ENCODE data around the gene EXOC3L4.
"Not testable (repeated sequence)": the region's sequence is repeated elsewhere in the genome, so short reads cannot be mapped to it uniquely, and the experiment has no call there.

The EXOC3L4 gene

DNA sequence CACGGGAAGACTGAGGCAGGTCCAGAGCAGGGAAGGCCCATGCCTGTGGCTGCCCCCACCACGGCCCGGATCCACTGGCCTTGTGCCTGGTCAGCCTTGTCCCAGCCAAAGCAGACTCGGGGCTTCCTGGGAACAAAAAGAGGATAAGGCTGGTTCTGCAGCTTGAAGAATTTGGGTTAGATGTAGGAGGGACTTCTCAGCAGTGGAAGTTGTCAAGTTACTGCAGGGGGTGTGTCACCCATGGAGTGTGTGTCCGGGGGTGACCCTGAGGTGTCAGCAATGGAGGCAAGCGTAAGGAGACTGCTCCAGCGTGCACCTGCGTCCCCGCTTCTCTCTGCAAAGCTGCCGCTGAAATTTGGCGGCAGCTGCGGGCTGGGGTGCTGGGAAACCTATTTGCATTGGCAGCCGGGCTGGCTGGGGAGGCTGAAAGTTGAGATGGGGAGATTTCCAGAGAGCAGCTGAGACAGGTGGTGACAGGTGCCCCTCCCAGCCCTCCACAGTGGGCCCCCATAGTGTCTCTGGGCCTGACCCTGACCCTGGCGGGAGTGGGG is 16.2 kb downstream of the EXOC3L4 start:
- H3K4me1 Mint-ChIP-seq (ENCODE audit: low read depth in 2 of 2): peaks cover 4 to 6% of the 10 kb centered on the region in 2 donors
- peaks cover 8 to 43% of the 10 kb centered on the region in 2 donors for H3K27me3 Mint-ChIP-seq
- ATAC-seq (replicated peaks) (no peak), DNase-seq (no peak)
- no peaks in the 10 kb centered on the region for H3K36me3 Mint-ChIP-seq (ENCODE audit: insufficient read depth)
- H3K4me3 Mint-ChIP-seq: no peak overlapping the region
- H3K27ac Mint-ChIP-seq: no peak overlapping the region
- H3K9me3 Mint-ChIP-seq: no peaks in the 10 kb centered on the region

- no peaks in the 10 kb centered on the region for H3K9me3 Mint-ChIP-seq
- DNase-seq: no peak
- H3K4me1 Mint-ChIP-seq (ENCODE audit: low read depth in 2 of 2): peaks cover 6% of the 10 kb centered on the region in 2 donors
- no peak for ATAC-seq (replicated peaks)
- no peaks in the 10 kb centered on the region for H3K36me3 Mint-ChIP-seq (ENCODE audit: insufficient read depth)
- no peak overlapping the region for H3K4me3 Mint-ChIP-seq
- H3K27ac Mint-ChIP-seq: no peak overlapping the region
- peaks cover 8 to 38% of the 10 kb centered on the region in 2 donors for H3K27me3 Mint-ChIP-seq
Observed at GRCh38 chr14:103111232-103111868, 16.8 kb downstream of the EXOC3L4 start.

DNA sequence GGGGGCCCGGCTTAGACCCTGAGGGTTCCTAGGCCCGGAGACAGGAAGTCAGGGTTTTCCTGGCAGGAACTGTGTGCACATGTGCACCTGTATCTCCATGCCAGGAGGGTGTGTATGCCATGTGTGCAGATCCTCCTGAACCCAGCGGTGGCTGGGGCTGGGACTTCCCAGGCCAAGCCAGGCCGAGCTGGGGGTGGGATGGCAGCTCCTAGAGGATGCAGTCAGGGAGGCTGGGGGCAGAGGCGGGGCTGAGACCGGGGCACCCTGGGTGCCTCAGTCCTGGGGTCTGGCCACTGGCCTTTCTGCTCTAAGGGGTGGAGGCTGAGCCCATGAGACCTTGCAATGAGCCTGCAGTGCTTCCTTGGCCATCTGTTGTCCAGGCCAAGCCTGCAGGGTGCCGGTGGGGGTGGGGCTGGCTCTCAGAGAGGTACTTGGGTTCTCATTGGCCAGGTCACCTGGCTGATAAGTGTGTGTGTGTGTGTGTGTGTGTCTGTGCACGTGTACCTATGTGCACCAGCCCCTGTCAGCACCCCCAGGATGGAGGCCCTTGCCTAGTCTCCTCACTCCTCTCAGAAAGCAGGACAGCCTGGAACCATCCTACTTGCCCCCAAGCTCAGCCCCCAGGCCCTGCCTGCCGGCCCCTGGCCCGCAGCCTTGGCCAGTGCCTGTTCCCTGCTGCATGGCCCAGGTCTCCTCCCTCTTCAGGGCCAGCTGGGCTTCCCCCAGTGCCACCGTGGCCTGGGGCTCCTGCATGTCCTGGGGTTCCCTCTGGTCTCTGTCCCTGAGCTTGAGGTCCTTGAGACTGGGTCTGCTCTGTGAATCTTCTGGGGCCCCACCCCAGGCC is 18.1 kb downstream of the EXOC3L4 start:
- Mint-ChIP-seq H3K36me3 (ENCODE audit: insufficient read depth) (no peaks in the 10 kb centered on the region), H3K27ac (peak overlapping the region in 1 of 2 donors; percentile 57), H3K4me1 (ENCODE audit: low read depth in 2 of 2) (peaks cover 6% of the 10 kb centered on the region in 2 donors), H3K27me3 (peaks cover 8 to 27% of the 10 kb centered on the region in 2 donors), H3K4me3 (no peak overlapping the region), H3K9me3 (no peaks in the 10 kb centered on the region)
- DNase-seq: no peak
- ATAC-seq (replicated peaks): no peak

GRCh38 chr14:103113303-103113702 is 18.8 kb downstream of the EXOC3L4 start:
- DNase-seq: no peak
- H3K4me3 Mint-ChIP-seq: no peak overlapping the region
- H3K9me3 Mint-ChIP-seq: no peaks in the 10 kb centered on the region
- no peak for ATAC-seq (replicated peaks)
- H3K36me3 Mint-ChIP-seq (ENCODE audit: insufficient read depth): no peaks in the 10 kb centered on the region
- no peak overlapping the region for H3K27ac Mint-ChIP-seq
- H3K4me1 Mint-ChIP-seq (ENCODE audit: low read depth in 2 of 2): peaks cover 6% of the 10 kb centered on the region in 2 donors
- H3K27me3 Mint-ChIP-seq: peaks cover 8 to 27% of the 10 kb centered on the region in 2 donors

DNA sequence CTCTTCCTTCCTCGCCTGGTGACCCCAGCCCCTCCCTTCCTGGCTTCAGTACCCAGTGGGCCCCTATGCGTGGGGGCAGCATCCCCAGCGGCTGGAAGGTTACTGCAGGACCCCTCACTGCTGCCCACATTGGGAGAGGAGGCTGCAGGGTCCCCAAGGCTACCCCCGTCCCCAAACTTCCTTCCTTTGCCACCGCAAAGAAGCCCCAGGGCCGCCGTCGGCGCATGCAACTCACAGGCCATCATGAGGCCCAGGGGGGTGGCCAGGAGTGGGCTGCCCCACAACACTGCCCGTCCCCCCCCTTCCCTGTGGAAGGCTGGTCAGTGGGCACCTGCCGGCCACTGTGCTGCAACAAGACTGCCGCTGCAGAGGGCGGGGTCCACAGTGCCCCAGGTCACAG is 19.2 kb downstream of the EXOC3L4 start:
- Mint-ChIP-seq H3K9me3 (no peaks in the 10 kb centered on the region), H3K27me3 (peaks cover 8 to 27% of the 10 kb centered on the region in 2 donors), H3K4me3 (no peak overlapping the region), H3K4me1 (ENCODE audit: low read depth in 2 of 2) (peaks cover 6% of the 10 kb centered on the region in 2 donors), H3K27ac (no peak overlapping the region), H3K36me3 (ENCODE audit: insufficient read depth) (no peaks in the 10 kb centered on the region)
- DNase-seq (no peak), ATAC-seq (replicated peaks) (no peak)

- not testable (repeated sequence) for ATAC-seq (replicated peaks); DNase-seq; H3K9me3 Mint-ChIP-seq; H3K4me1 Mint-ChIP-seq (ENCODE audit: low read depth in 2 of 2); H3K36me3 Mint-ChIP-seq (ENCODE audit: insufficient read depth)
- H3K27ac Mint-ChIP-seq: peak overlapping the region; percentile 11 to 75
- peak overlapping the region; percentile 46 to 69 for H3K4me3 Mint-ChIP-seq
- H3K27me3 Mint-ChIP-seq: peaks cover 13 to 27% of the 10 kb centered on the region in 2 donors
Observed at GRCh38 chr14:103115086-103115679, 20.7 kb downstream of the EXOC3L4 start.

- Mint-ChIP-seq H3K36me3 (ENCODE audit: insufficient read depth) (no peaks in the 10 kb centered on the region), H3K27ac (peak overlapping the region in 1 of 2 donors; percentile 75), H3K4me1 (ENCODE audit: low read depth in 2 of 2) (peaks cover 6% of the 10 kb centered on the region in 2 donors), H3K27me3 (peaks cover 15 to 27% of the 10 kb centered on the region in 2 donors), H3K9me3 (no peaks in the 10 kb centered on the region), H3K4me3 (no peak overlapping the region)
- ATAC-seq (replicated peaks) (no peak), DNase-seq (no peak)
Observed at GRCh38 chr14:103115845-103116572, 21.5 kb downstream of the EXOC3L4 start.

DNA sequence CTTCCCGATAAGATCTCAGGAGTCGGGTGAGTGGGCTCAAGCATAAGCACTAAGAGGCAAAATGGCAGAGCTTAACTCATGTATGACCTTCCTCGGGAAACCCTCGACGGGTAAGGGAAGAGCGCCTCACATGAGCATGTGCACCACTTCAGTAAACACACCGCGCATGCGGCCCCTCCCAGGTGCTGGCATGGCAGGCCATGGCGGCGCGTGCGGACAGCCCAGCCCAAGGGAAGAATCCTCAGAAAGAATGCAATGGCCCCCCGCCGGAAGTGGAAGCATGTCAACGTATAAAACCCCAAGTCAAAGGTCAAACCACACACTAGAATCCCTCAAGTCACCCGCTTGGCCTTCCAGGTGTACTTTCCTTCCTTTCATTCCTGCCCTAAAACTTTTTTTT is 22.1 kb downstream of the EXOC3L4 start:
- H3K9me3 Mint-ChIP-seq: no peaks in the 10 kb centered on the region
- DNase-seq (no peak), ATAC-seq (replicated peaks) (no peak)
- no peak overlapping the region for H3K4me3 Mint-ChIP-seq
- H3K4me1 Mint-ChIP-seq (ENCODE audit: low read depth in 2 of 2): peaks cover 6% of the 10 kb centered on the region in 2 donors
- peaks cover 14 to 27% of the 10 kb centered on the region in 2 donors for H3K27me3 Mint-ChIP-seq
- peaks cover 3% of the 10 kb centered on the region for H3K36me3 Mint-ChIP-seq (ENCODE audit: insufficient read depth)
- no peak overlapping the region for H3K27ac Mint-ChIP-seq

DNA sequence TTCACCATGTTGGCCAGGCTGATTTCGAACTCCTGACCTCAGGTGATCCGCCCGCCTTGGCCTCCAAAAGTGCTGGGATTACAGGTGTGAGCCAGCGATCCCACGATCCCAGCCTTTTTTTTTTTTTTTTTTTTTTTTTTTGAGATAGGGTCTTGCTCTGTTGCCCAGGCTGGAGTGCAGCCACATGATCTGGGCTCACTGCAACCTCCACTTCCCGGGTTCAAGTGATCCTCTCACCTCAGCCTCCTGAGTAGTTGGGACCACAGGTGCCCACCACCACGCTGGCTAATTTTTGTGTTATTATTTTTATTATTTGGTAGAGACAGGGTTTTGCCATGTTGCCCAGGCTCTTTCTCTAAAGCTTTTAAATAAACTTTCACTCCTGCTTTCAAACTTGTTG is 23.0 kb downstream of the EXOC3L4 start:
- not testable (repeated sequence) for H3K27ac Mint-ChIP-seq; H3K9me3 Mint-ChIP-seq; DNase-seq; ATAC-seq (replicated peaks); H3K4me1 Mint-ChIP-seq (ENCODE audit: low read depth in 2 of 2); H3K36me3 Mint-ChIP-seq (ENCODE audit: insufficient read depth); H3K4me3 Mint-ChIP-seq
- peaks cover 19 to 30% of the 10 kb centered on the region in 2 donors for H3K27me3 Mint-ChIP-seq

DNA sequence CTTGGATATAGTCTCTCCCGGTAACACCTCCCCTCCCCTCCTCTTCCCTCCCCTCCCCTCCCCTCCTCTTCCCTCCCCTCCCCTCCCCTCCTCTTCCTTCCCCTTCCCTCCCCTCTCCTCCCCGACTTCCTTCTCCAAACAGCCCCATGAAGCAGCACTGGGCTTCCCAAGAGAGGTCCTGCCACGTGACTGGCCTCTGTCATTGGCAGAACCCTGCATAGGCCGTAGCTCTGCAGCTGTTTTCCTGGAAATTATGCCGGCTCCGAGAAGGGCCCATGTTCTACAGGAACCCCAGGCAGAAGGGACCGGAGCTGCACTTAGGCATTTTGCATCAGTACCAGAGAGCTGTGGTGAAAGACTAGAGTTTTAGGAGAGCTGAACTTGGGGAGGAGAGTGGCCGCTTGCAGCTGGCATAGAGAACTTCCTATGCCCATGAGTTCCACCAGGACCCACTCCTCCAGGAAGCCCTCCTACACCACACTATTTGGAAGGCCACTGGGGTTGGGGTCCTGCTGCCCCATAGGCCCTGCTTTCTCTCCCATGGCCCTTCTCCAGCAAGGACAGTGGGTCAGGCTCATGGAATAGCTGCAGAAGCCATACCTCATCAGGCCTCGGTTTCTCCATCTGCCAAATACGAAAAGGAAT is 23.6 kb downstream of the EXOC3L4 start:
- no peak for ATAC-seq (replicated peaks)
- Mint-ChIP-seq H3K4me1 (ENCODE audit: low read depth in 2 of 2) (peaks cover 5 to 6% of the 10 kb centered on the region in 2 donors), H3K4me3 (no peak overlapping the region), H3K27ac (no peak overlapping the region), H3K27me3 (peaks cover 19 to 31% of the 10 kb centered on the region in 2 donors), H3K36me3 (ENCODE audit: insufficient read depth) (peaks cover 3% of the 10 kb centered on the region), H3K9me3 (no peaks in the 10 kb centered on the region)
- no peak for DNase-seq

- Mint-ChIP-seq H3K9me3 (no peaks in the 10 kb centered on the region), H3K27me3 (peaks cover 19 to 32% of the 10 kb centered on the region in 2 donors), H3K4me3 (no peak overlapping the region), H3K4me1 (ENCODE audit: low read depth in 2 of 2) (peaks cover 5 to 6% of the 10 kb centered on the region in 2 donors), H3K36me3 (ENCODE audit: insufficient read depth) (peaks cover 3% of the 10 kb centered on the region), H3K27ac (no peak overlapping the region)
- ATAC-seq (replicated peaks) (peak; percentile 40), DNase-seq (no peak)
Observed at GRCh38 chr14:103118663-103119404, 24.3 kb downstream of the EXOC3L4 start.

DNA sequence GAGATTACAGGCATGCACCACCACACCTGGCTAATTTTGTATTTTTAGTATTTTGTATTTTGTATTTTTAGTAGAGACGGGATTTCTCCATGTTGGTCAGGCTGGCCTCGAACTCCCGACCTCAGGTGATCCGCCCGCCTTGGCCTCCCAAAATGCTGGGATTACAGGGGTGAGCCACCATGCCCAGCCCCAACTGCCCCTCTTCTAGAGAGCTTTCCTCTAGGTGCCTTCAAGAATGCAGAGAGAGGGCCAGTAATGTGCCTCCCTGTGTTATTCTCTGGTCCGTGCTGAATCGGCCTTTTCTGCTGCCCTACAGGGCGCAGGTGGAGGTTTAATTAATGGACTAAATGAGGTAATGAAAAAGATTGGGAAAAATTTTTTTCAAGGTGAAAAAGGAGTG is 25.0 kb downstream of the EXOC3L4 start:
- not testable (repeated sequence) for H3K4me3 Mint-ChIP-seq; DNase-seq; H3K27ac Mint-ChIP-seq; H3K9me3 Mint-ChIP-seq; H3K4me1 Mint-ChIP-seq (ENCODE audit: low read depth in 2 of 2); H3K36me3 Mint-ChIP-seq (ENCODE audit: insufficient read depth); ATAC-seq (replicated peaks)
- H3K27me3 Mint-ChIP-seq: peaks cover 24 to 39% of the 10 kb centered on the region in 2 donors

Measured in effector memory CD8-positive, alpha-beta T cell (primary cell).